HepG2 (cell line): ENCODE data around the gene XAB2. TPM values are rescaled to one million over a fixed set of nuclear protein-coding genes. Genes with fewer than 3 reads are reported as not detected.

ENCODE experiments used
- ATAC-seq: fragments of 200-7000 bp; cut with Tn5 transposase; 3 replicates; pipeline ENCODE4 v1.9.1; 2020; ENCODE audit warnings: mild to moderate bottlenecking, moderate library complexity
- BruUV-seq: library from RNA; stranded (reverse); fragments of 400-500 nt; replicated peaks from 2 replicates; lab custom pipeline; 2021; lab: Mats Ljungman, UMichigan
- CTCF ChIA-PET: fragments of 300-600 bp; formaldehyde crosslinking; extraction: SDS; loops from one replicate; lab custom pipeline; 2021; ENCODE audit warnings: low total read pairs, inconsistent platforms, low intra/inter-chr PET ratio; lab: Yijun Ruan, JAX
- POLR2A ChIA-PET: fragments of 350-600 bp; sonication (Branson Sonifier 250); formaldehyde crosslinking; loops from one replicate; lab custom pipeline; 2020; ENCODE audit warnings: antibody characterized with exemption, inconsistent platforms; lab: Yijun Ruan, JAX
- DNase-seq: peaks from one replicate; pipeline ENCODE4 v3.0.0-alpha.2; 2015; ENCODE audit warnings: low spot score
- FAIRE-seq: peaks from 3 replicates; lab custom pipeline; 2011; peaks lifted over from hg19 to GRCh38; lab: Jason Lieb, UNC
- H2AFZ ChIP-seq: one replicate; pipeline ENCODE4 v1.6.1; 2011; ENCODE audit warnings: low read length, inconsistent platforms
- H3K27ac ChIP-seq: fragments of 300-600 bp; 3 replicates; pipeline ENCODE4 v1.8.0; 2011; ENCODE audit warnings: mixed run types, mild to moderate bottlenecking, mixed read lengths, low read length, inconsistent platforms; ENCODE audit not compliant: insufficient read depth; ENCODE audit errors: extremely low read length
- H3K27me3 ChIP-seq, 2 experiments: fragments of 200-600 bp in 1 of 2; 2 replicates in 1 of 2; 3 replicates in 1 of 2; pipeline versions ENCODE4 v1.6.0 to v1.8.0; 2011; ENCODE audit warnings: low read length in 2 of 2, mild to moderate bottlenecking in 2 of 2, moderate library complexity in 2 of 2, inconsistent platforms in 1 of 2; ENCODE audit not compliant: insufficient read depth in 2 of 2, control insufficient read depth in 1 of 2
- H3K36me3 ChIP-seq, 2 experiments: fragments of 200-600 bp in 1 of 2; replicated peaks in 1 of 2; 2 replicates in 1 of 2; 3 replicates in 1 of 2; pipeline versions ENCODE4 v1.5.1 to v1.8.0; 2011; ENCODE audit warnings: low read length in 2 of 2, inconsistent platforms in 1 of 2; ENCODE audit not compliant: insufficient read depth in 2 of 2, control insufficient read depth in 1 of 2
- H3K4me1 ChIP-seq: 2 replicates; pipeline ENCODE4 v1.5.1; 2012; ENCODE audit warnings: low read length, inconsistent platforms; ENCODE audit not compliant: insufficient read depth
- H3K4me2 ChIP-seq: 2 replicates; pipeline ENCODE4 v1.6.0; 2011; ENCODE audit warnings: low read depth, low read length, inconsistent platforms
- H3K4me3 ChIP-seq, 3 experiments: fragments of 200-600 bp in 1 of 3; sonication (generic), shearing (Covaris generic) in 1 of 3; replicated peaks in 1 of 3; 2 replicates each; pipeline ENCODE4 v1.5.1; 2011 to 2016; ENCODE audit warnings: low read length in 3 of 3, inconsistent platforms in 2 of 3, low read depth in 2 of 3, mild to moderate bottlenecking in 2 of 3, control low read depth in 1 of 3, mixed read lengths in 1 of 3; ENCODE audit not compliant: insufficient read depth in 1 of 3
- H3K79me2 ChIP-seq: one replicate; pipeline ENCODE4 v1.6.1; 2011; ENCODE audit warnings: low read length, inconsistent platforms; ENCODE audit not compliant: insufficient read depth
- H3K9ac ChIP-seq: 2 replicates; pipeline ENCODE4 v1.6.0; 2011; ENCODE audit warnings: mild to moderate bottlenecking, low read depth, low read length, inconsistent platforms; ENCODE audit not compliant: insufficient read depth
- H3K9me3 ChIP-seq: 2 replicates; pipeline ENCODE4 v1.5.1; 2012; ENCODE audit warnings: mild to moderate bottlenecking, low read length
- H4K20me1 ChIP-seq: 2 replicates; pipeline ENCODE4 v1.6.0; 2011; ENCODE audit warnings: inconsistent platforms, mild to moderate bottlenecking, low read length, moderate library complexity; ENCODE audit not compliant: insufficient read depth
- CREM ChIP-seq, 2 experiments: sonication (generic) in 1 of 2; formaldehyde crosslinking in 1 of 2; IDR thresholded peaks; 2 replicates each; pipeline versions ENCODE4 v1.4.0 to v1.6.1; 2016 to 2020; ENCODE audit warnings: antibody characterized with exemption in 1 of 2, mild to moderate bottlenecking in 1 of 2, missing genetic modification reagents in 1 of 2
- DR1 ChIP-seq: sonication (generic); formaldehyde crosslinking; IDR thresholded peaks from 2 replicates; pipeline ENCODE4 v1.8.0; 2021; ENCODE audit warnings: mild to moderate bottlenecking, missing genetic modification reagents, inconsistent platforms
- ETV5 ChIP-seq: IDR thresholded peaks from 2 replicates; pipeline ENCODE4 v1.6.1; 2018; ENCODE audit warnings: missing biosample characterization, missing genetic modification reagents, inconsistent platforms, borderline replicate concordance
- KAT2B ChIP-seq: fragments of 150-350 bp; IDR thresholded peaks from 2 replicates; pipeline ENCODE4 v1.6.1; 2014; ENCODE audit warnings: low read depth, low read length, borderline replicate concordance
- NFE2L1 ChIP-seq: sonication (generic); formaldehyde crosslinking; IDR thresholded peaks from 2 replicates; pipeline ENCODE4 v1.4.0; 2020; ENCODE audit warnings: missing genetic modification reagents, mild to moderate bottlenecking, borderline replicate concordance
- NFIB ChIP-seq: sonication (generic); formaldehyde crosslinking; IDR thresholded peaks from 2 replicates; pipeline ENCODE4 v1.9.0; 2021; ENCODE audit warnings: missing genetic modification reagents, mild to moderate bottlenecking, borderline replicate concordance
- SOX6 ChIP-seq, 2 experiments: fragments of 450-650 bp in 1 of 2; sonication (generic) in 1 of 2; formaldehyde crosslinking in 1 of 2; IDR thresholded peaks; 2 replicates each; pipeline versions ENCODE4 v1.4.0 to v1.6.1; 2017 to 2020; ENCODE audit warnings: antibody characterized with exemption in 1 of 2, mild to moderate bottlenecking in 1 of 2, missing genetic modification reagents in 1 of 2
- SRSF1 ChIP-seq: fragments of 200-400 bp; formaldehyde crosslinking; optimal IDR thresholded peaks from 2 replicates; pipeline ENCODE3; 2017; ENCODE audit warnings: mild to moderate bottlenecking, low read depth, low read length, moderate library complexity
- ZC3H4 ChIP-seq: sonication (generic); formaldehyde crosslinking; IDR thresholded peaks from 2 replicates; pipeline ENCODE4 v1.4.0; 2020; ENCODE audit warnings: missing genetic modification reagents, borderline replicate concordance
- ZNF143 ChIP-seq: sonication (generic); formaldehyde crosslinking; IDR thresholded peaks from 2 replicates; pipeline ENCODE4 v1.4.0; 2020; ENCODE audit warnings: missing genetic modification reagents
- ZNF446 ChIP-seq: sonication (generic); formaldehyde crosslinking; IDR thresholded peaks from 2 replicates; pipeline ENCODE4 v1.5.0; 2020; ENCODE audit warnings: mild to moderate bottlenecking, missing genetic modification reagents
- ZNF788 ChIP-seq: sonication (generic); formaldehyde crosslinking; IDR thresholded peaks from 2 replicates; pipeline ENCODE4 v1.5.0; 2020; ENCODE audit warnings: mild to moderate bottlenecking, missing genetic modification reagents, borderline replicate concordance
- WGBS: methylation state at CpG from one replicate; pipeline ENCODE4 v1.1.6; 2017; ENCODE audit warnings: low lambda C conversion rate; 5-methylcytosine and 5-hydroxymethylcytosine counted together
- in situ Hi-C: cut with HindIII; loops from 2 replicates; pipeline ENCODE4 v1.10.0; 2017; ENCODE audit warnings: low pct_unique_long_range_greater_than_20kb; ENCODE audit not compliant: extremely low pct_ligation_motif_present
- intact Hi-C: fragments of 100-400 bp; cut with micrococcal nuclease; formaldehyde crosslinking; loops from one replicate; pipeline ENCODE4 v1.10.0; 2022; ENCODE audit not compliant: unreplicated experiment
- polyA plus RNA-seq, 8 experiments: library from polyadenylated mRNA; depleted of rRNA in 3 of 8; stranded (reverse) in 7 of 8; unstranded in 1 of 8; fragments of >200 nt; fragmentation: Illumina TruSeq in 4 of 8; extraction: Trizol in 4 of 8; gene quantifications; 2 replicates each; pipeline versions ENCODE4 v1.2.1 to v1.2.3, GENCODE V29; 2011 to 2016; ENCODE audit warnings: low read depth in 4 of 8, missing spikeins in 1 of 8, mixed read lengths in 1 of 8; ENCODE audit not compliant: insufficient read depth in 1 of 8
- total RNA-seq, 5 experiments: library from RNA; depleted of rRNA; stranded (reverse); fragments of >200 nt; fragmentation: Illumina TruSeq; extraction: Trizol; gene quantifications; 2 replicates each; pipeline ENCODE4 v1.2.3, GENCODE V29; 2016; ENCODE audit warnings: low read depth in 1 of 5
- TF ChIP-seq, protein P1 (sequence below): sonication (generic); formaldehyde crosslinking; IDR thresholded peaks from 2 replicates; pipeline ENCODE4 v1.5.1; 2020; ENCODE audit warnings: missing genetic modification reagents, mild to moderate bottlenecking, borderline replicate concordance
- TF ChIP-seq, protein P2 (sequence below): sonication (generic); formaldehyde crosslinking; IDR thresholded peaks from 2 replicates; pipeline ENCODE4 v1.4.0; 2020; ENCODE audit warnings: missing genetic modification reagents

The XAB2 gene
- total and polyA plus RNA-seq, 2 of the 13 experiments (the other 11 are each of a cell fraction or from before 2014, with no cell fraction given): 6.2 to 23.9 TPM

DNA sequence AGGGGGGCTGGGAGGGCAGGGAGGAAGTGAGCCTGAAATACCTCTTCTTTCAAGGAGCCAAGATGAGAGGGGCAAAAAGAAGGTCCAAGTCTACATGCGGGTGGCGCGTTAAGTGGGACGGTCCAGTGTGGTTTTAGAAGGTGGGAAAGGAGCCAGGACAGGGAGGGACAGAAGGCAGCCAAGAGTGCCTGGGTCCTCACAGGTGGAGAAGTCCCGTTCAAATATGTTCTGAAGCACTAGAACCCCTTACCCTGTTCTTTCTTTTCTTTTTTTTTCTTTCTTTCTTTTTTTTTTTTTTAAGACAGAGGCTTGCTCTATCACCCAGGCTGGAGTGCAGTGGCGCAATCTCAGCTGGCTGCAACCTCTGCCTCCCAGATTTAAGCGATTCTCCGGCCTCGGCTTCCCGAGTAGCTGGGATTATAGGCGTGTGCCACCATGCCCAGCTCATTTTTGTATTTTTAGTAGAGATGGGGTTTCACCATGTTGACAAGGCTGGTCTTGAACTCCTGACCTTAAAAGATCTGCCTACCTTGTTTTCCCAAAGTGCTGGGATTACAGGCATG, 26.3 kb downstream of the XAB2 start:
- POLR2A ChIA-PET: no interaction called here
- no TSS peak for BruUV-seq
- Histone ChIP-seq H4K20me1 (peaks cover 51% of the 10 kb centered on the region), H3K27ac (no peak overlapping the region), H3K27me3 (no peaks in the 10 kb centered on the region), H3K4me1 (peaks cover 6% of the 10 kb centered on the region; the same call in 1 of the 2 replicates), H3K4me2 (no peak overlapping the region), H3K4me3 (no peak overlapping the region), H3K9me3 (no peaks in the 10 kb centered on the region), H3K79me2 (peaks cover 47% of the 10 kb centered on the region), H3K9ac (no peak overlapping the region)
- 96% methylated on average over 11 of the region's 11 CpGs for WGBS
- intact Hi-C loops: no loop called here
- FAIRE-seq: no peak
- no peak for ATAC-seq
- CTCF ChIA-PET: no interaction called here
- TF ChIP-seq, protein P1, sequence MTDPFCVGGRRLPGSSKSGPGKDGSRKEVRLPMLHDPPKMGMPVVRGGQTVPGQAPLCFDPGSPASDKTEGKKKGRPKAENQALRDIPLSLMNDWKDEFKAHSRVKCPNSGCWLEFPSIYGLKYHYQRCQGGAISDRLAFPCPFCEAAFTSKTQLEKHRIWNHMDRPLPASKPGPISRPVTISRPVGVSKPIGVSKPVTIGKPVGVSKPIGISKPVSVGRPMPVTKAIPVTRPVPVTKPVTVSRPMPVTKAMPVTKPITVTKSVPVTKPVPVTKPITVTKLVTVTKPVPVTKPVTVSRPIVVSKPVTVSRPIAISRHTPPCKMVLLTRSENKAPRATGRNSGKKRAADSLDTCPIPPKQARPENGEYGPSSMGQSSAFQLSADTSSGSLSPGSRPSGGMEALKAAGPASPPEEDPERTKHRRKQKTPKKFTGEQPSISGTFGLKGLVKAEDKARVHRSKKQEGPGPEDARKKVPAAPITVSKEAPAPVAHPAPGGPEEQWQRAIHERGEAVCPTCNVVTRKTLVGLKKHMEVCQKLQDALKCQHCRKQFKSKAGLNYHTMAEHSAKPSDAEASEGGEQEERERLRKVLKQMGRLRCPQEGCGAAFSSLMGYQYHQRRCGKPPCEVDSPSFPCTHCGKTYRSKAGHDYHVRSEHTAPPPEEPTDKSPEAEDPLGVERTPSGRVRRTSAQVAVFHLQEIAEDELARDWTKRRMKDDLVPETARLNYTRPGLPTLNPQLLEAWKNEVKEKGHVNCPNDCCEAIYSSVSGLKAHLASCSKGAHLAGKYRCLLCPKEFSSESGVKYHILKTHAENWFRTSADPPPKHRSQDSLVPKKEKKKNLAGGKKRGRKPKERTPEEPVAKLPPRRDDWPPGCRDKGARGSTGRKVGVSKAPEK (CRISPR knock-in tag): no peak
- TF ChIP-seq, protein P2, sequence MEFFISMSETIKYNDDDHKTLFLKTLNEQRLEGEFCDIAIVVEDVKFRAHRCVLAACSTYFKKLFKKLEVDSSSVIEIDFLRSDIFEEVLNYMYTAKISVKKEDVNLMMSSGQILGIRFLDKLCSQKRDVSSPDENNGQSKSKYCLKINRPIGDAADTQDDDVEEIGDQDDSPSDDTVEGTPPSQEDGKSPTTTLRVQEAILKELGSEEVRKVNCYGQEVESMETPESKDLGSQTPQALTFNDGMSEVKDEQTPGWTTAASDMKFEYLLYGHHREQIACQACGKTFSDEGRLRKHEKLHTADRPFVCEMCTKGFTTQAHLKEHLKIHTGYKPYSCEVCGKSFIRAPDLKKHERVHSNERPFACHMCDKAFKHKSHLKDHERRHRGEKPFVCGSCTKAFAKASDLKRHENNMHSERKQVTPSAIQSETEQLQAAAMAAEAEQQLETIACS (CRISPR knock-in tag): no peak
- TF ChIP-seq NFE2L1 (CRISPR knock-in tag): no peak
- TF ChIP-seq ZC3H4 (CRISPR knock-in tag): no peak
- TF ChIP-seq SOX6 (IDR thresholded peaks at IDR 0.05): no peak
- TF ChIP-seq SOX6 (CRISPR knock-in tag; IDR thresholded peaks at IDR 0.05): no peak
- TF ChIP-seq SRSF1: no peak
- no peak for TF ChIP-seq DR1 (CRISPR knock-in tag)
- no peak for TF ChIP-seq ZNF788 (CRISPR knock-in tag)
- TF ChIP-seq NFIB (CRISPR knock-in tag): no peak
- TF ChIP-seq KAT2B: no peak
- TF ChIP-seq ETV5 (CRISPR knock-in tag): no peak
- no peak for TF ChIP-seq ZNF143 (CRISPR knock-in tag)
- no peak for TF ChIP-seq CREM (IDR thresholded peaks at IDR 0.05)
- TF ChIP-seq CREM (CRISPR knock-in tag; IDR thresholded peaks at IDR 0.05): no peak
- TF ChIP-seq ZNF446 (CRISPR knock-in tag): no peak
- TF ChIP-seq, all 625 proteins: peak for 0
- H3K36me3 ChIP-seq: peaks cover 23 to 46% of the 10 kb centered on the region in 2 experiments; a peak in 4 of 5 replicates
- in situ Hi-C loops: no loop called here
- no peak overlapping the region for H2AFZ ChIP-seq
- no peak for DNase-seq
